Stimulated activated CD4-positive, alpha-beta T cell treated with anti-CD3 and anti-CD28 coated beads, TNF-alpha, amount 100 ng/mL, for 4 hours (primary cell): Measurements from ENCODE around the gene TMPRSS7.
"Not testable (repeated sequence)": the region's sequence is repeated elsewhere in the genome, so short reads cannot be mapped to it uniquely, and the experiment has no call there.

Source experiments
- DNase-seq, 3 experiments: peaks; one replicate each; pipeline ENCODE4 v3.0.0-alpha.2; 2020; ENCODE audit warnings: low read depth in 3 of 3

TMPRSS7 gene

DNA sequence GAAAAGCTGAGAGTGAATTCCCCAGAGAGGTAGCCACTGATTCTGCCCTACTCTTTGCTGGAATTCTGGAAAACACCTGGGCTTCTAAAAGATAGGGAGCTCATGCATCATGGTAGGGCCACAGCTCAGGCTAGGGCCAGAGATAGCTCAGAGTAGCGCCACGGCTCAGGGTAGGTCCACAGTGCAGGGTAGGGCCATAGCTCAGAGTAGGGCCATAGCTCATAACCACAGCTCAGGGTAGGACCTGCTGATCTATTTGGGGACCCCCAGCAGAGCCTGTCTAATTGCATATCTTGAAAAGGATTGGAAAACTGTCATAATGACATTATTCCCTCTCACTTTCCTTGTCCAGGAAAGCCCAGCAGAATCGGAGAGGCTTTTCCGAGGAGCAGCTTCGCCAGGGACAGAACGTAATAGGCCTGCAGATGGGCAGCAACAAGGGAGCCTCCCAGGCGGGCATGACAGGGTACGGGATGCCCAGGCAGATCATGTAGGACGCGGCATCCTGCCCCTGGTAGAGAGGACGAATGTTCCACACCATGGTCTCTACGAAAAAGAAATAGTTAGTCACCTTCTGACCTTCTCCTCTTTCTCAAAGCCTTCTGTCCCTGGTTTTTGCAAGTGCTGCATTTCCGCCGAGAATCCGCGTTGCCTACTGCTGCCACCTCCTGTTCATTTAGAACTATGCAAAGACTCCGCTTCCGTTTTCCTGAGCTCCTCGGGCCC lies 21.3 kb upstream of the TMPRSS7 start:
- peak in 2 of 3 experiments; percentile 34 to 38 for DNase-seq

- DNase-seq: no peak
Measured at GRCh38 chr3:112013784-112014143, 20.8 kb upstream of the TMPRSS7 start.

DNA sequence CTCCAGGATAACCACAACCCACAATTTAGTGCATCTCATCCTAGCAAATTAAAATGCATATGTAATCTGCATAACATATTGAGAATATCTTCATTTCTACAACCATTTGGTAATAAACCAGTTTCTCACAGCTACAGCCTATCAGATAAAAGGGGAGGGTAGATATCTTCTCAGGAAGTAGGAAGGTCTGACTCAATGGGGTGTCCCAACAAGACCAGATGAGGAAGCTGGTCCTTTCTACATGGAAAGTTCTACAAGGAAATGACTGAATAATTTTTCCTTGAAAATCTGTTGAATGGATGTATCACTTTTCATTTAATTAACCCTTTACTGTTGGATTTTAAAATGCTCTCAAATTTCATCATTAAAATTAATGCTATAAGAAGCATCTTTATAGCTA lies 17.4 kb upstream of the TMPRSS7 start:
- no peak for DNase-seq

DNA sequence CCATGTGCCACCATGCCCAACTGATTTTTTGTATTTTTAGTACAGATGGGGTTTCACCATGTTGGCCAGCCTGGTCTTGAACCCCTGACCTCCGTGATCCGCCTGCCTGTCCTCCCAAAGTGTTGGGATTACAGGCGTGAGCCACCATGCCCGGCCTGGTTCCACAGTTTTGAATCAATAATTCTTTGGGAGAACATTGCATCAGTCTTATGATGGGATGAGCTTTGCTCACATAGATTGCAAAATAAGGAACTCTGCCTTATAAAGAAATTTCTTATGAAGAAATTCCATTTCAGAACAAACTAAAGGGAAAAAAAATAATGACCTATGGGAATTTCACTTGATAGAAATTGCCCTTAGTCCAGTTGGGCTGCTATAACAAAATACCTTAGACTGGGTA lies 15.8 kb upstream of the TMPRSS7 start:
- no peak for DNase-seq

- no peak for DNase-seq
Measured at GRCh38 chr3:112019716-112020115, 14.8 kb upstream of the TMPRSS7 start.

GRCh38 chr3:112020674-112021085 lies 13.9 kb upstream of the TMPRSS7 start:
- DNase-seq: no peak

DNA sequence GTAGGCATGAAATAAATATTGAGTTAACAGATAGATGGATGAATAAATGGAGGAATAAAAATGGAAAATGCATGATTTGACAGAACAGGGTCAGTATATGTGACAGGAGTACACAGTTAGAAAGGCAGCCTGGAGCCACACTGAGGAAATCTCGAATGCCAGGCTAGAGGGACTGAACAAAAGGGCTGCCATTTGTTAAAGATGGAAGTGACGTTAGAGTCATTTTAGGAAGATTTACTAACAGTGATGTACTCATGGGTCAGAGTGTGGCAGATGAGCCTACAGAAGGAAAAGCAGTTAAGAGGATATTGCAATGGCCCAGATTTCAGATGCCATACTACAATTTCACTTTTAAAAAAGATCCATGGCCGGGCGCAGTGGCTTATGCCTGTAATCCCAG lies 7.4 kb upstream of the TMPRSS7 start:
- DNase-seq: no peak

DNA sequence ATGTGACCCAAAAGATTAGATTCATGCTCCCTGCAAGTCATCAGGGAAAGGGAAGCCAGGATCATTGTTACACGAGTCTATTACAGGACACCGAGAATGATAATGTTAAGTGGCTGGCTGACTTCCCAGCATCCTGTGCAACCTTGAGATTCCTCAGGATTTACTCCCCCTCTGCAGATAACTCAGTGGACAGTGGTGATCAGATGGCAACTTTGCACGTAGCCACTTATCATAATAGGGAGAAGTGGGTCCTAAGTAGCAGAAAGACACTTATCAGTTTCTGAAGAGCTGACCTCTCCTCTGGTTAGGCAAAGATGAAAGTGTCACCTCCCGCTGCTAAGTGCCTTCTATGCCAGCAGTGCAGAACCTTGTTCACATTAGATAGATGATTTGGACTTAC lies 6.7 kb upstream of the TMPRSS7 start:
- DNase-seq: no peak

- DNase-seq: no peak
Measured at GRCh38 chr3:112030901-112031300, 3.6 kb upstream of the TMPRSS7 start.

DNA sequence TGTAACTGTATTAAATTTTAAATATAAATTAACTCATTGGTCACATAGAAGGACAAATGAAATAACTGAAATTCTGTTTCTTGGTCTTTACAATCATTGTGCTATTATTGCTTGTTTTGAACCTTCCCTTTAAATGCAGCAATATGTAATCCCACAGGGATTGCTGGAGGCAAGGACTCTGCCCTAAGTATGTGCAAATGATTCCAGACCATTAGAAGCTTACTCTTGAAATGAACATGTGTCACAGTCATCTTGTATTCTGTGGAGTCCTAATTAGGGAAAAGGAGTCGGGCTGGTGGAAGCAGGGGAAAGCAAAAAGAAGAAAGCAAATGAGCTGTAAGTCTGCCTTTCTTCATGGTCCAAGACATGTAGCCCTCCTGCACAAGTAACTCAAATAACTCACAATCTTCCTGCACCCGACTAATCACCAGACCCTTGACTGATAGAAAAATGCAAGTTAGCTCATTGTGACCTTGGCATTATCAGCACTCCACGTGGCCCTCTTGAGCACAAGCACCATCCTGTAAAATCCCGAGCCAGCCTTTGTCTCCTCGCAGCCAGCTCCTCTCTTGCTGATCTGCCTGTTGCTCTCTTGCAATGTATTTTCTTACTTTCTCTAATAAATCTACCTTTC lies 2.3 kb upstream of the TMPRSS7 start:
- DNase-seq: no peak

DNA sequence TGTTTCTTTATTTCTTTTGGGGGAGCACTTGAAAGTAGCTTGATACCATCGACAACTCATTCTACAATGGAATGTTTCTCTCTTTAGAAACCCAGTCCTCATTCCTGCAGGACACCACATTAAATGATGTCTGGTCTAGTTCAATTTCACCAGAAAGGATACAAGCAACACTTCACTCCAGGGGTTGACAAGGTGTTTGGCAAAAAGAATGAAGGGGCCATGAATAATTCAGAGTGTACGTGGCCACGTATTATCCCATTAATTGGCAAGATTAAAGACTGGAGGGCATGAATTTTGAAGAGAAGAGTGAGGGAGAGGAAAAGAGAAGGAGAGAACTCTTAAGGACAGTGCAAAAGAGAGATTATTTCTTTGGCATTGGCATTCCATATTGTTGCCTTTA lies 705 bp downstream of the TMPRSS7 start:
- no peak for DNase-seq

- not testable (repeated sequence) for DNase-seq
Measured at GRCh38 chr3:112037194-112037593, 2.7 kb downstream of the TMPRSS7 start.

- no peak for DNase-seq
Measured at GRCh38 chr3:112038863-112039262, 4.3 kb downstream of the TMPRSS7 start.

- no peak for DNase-seq
Measured at GRCh38 chr3:112041321-112041720, 6.8 kb downstream of the TMPRSS7 start.

DNA sequence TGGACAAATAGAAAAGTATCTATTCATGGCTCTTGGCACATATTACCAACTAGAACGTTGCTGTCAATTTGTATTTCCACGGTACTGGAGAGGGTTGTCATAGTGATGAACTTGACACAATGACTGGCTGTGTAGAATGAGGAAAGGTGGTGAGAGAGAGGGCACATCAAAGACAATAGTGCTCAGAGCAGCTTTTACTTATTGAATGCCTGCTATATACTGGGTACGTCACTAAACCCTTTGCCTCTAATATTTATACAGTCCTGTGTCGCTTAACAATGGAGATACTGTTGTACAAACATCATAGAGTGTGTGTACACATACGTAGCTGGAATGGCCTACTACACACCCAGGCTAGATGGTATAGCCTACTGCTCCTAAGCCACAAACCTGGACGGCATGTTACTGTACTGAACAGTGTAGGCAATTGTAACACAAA lies 8.3 kb downstream of the TMPRSS7 start:
- no peak for DNase-seq

- DNase-seq: peak in 2 of 3 experiments; percentile 7 to 18
Measured at GRCh38 chr3:112043621-112044201, 9.2 kb downstream of the TMPRSS7 start.

- no peak for DNase-seq
Measured at GRCh38 chr3:112046599-112046998, 12.1 kb downstream of the TMPRSS7 start.

DNA sequence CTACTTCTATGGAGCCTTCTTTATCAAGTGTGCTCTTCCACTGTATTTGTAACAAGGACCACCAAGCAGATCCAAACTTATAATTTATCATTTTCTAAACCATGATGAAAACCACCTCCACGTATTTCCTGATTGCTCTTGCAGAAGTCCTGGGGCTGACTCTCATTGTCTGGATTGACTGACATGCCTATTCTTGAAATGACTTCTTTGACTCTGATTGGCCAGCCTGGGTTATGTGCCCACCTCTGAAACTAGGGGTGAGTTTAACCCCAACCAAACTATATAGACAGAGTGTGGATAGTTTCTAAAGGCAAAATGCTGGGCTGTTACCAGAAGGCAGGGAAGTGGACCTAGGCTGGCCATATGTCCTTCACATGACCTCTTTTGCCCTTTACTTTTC lies 12.7 kb downstream of the TMPRSS7 start:
- no peak for DNase-seq

DNA sequence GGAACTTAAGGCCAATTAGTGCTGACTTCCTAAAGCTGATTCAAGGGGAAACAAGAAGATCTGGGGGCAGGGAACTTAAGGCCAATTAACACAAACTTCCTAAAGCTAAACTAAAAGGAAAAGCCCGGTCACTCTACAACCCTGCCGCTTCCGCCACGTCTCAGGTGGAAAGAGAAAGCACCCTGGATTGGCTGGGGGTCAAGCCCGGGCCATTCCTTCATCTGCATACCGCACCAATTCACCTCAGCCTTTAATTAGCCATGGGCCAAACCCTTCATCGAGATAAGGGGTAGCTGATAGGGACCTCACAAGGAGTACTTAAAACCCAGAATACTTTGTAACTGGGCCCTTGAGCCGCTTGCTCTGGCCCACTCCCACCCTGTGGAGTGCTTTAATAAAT lies 14.4 kb downstream of the TMPRSS7 start:
- DNase-seq: no peak

DNA sequence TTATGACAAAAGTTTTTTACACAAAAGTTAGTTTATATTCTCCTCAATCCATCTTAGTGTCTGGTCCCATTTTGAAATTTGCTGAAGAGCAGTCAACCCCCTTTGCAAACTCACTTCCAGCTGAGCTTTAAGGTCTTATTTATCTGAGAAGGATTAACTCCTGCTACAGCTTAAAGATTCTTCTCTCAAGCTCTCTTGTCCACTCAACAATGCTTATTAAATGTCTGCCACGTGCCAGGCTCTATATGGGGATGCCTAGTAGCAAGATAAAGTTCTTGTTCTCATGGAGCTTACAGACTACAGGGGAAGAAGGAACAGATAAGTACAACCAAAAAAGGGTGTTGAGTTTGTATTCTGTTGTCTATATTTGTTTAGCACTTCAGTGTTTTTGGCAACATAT lies 18.7 kb downstream of the TMPRSS7 start:
- no peak for DNase-seq

GRCh38 chr3:112056451-112056929 lies 22.0 kb downstream of the TMPRSS7 start:
- no peak for DNase-seq

DNA sequence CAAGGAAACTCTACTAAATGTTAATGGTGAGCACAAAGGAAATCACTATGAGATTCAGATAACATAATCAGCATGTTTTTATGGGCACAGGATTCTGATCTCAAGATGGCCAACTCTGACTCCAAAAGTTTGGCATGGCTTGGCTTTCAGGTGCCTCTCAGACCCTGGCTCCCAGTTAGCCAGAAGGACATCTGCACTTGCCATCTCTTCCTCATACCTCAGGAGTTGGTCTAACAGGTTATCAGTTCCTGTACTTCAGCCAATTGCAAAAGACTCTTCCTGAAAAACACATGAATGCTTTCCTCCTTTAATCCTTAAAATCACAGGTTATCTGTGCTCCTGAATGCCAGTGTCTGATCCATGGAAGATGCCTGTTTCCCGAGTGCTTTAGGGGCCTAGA lies 25.0 kb downstream of the TMPRSS7 start:
- DNase-seq: no peak

GRCh38 chr3:112061152-112061551 lies 26.6 kb downstream of the TMPRSS7 start:
- no peak for DNase-seq
